Stimulated activated CD8-positive, alpha-beta memory T cell treated with anti-CD3 and anti-CD28 coated beads, Interleukin-7, amount 100 ng/mL, for 1 hour (primary cell): Measurements from ENCODE around the gene FAAH2.
"Not testable (repeated sequence)": the region's sequence is repeated elsewhere in the genome, so short reads cannot be mapped to it uniquely, and the experiment has no call there.

ENCODE experiments used
- DNase-seq, 2 donors: peaks; one replicate each; pipeline ENCODE4 v3.0.0-alpha.2; 2020; ENCODE audit warnings: low read depth in 2 of 2

Gene FAAH2

DNA sequence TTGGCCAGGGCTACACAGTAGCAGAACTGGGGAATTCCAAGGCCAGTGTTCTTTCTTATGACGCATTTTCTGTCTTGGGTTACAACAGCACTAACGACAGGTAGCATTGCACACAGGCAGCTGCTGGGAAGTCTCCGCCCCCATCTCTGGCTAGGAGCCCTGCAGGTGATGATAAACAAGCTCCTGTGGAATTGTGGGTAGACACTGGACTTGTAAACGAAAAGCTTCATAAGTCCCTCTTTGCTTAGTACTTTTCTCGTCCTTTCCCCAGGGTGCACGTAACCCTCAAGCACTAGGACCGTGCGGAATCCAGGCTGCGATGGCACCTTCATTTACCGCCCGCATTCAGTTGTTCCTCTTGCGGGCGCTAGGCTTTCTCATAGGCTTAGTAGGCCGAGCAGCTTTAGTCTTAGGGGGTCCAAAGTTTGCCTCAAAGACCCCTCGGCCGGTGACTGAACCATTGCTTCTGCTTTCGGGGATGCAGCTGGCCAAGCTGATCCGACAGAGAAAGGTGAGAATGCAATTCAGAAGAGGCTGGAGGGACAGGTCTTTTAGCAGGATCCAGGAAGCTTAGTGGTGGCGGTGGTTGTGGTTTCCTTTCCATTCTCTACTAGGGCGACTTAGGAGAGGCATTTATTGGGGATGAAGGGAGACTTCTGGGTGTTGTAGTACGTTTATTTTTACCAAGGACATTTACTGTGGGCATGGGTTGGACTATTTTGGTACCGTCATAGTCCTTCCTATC is at the start of gene FAAH2:
Gene FAAH2, plus strand, starts transcription at position 200 of the 745 bp plus-strand sequence. Its CDS starts 120 bp downstream, at position 320.
- peak in 1 of 2 donors; percentile 6 for DNase-seq

GRCh38 chrX:57241967-57242366 is 44.5 kb upstream of the FAAH2 start:
- DNase-seq, result no peak

DNA sequence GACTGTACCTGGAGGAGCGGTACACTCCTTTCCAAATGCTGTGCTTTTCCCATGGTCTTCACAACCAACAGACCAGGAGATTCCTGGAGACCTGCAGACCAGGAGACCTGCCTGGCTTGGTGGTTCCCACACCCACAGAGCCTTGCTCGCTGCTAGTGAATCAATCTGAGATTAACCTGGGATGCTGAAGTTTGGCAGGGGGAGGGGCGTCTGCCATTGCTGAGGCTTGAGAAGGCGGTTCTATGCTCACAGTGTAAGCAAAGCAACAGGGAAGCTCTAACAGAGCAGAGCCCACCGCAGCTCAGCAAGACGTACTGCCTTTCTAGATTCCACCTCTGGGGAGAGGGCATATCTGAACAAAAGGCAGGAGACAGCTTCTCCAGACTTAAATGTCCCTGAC is 34.5 kb upstream of the FAAH2 start:
- no peak for DNase-seq

DNA sequence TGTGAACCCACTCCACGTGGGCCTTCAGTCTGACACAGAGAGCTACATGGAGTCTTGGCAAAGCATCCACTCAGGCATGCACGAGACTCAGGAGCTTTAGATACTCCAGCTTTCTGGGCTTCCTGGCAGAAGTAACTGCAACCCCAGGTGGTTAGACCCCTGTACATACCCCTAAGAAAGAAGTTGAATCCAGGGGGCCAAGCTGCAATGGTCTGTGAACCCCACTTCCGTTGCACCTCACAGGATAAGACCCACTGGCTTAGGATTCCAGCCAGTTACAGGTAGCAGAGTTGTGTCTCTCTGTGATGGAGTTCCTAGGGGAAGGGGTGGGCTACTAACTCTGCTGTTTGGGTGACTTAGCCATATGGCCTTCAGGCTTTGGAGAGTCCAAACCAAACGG is 21.4 kb upstream of the FAAH2 start:
- no peak for DNase-seq

DNA sequence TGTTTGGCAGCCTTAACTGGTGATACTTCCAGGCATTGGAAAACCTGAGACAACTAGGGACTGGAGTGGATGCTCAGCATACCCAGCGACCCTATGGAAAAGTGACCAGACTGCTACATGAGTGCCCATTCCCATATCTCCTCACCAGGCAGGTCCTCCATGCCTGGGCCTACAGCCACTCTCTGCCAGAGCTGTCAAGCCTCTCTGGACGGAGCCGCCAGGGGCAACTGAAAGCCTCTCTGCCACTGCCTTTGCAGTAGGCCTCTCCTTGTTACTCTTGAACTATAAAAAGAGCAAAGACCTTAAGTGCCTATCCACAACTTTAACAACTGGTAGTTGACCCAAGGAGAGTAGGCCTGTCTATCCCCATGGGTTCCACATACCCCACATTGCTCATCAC is 20.2 kb upstream of the FAAH2 start:
- no peak for DNase-seq

DNA sequence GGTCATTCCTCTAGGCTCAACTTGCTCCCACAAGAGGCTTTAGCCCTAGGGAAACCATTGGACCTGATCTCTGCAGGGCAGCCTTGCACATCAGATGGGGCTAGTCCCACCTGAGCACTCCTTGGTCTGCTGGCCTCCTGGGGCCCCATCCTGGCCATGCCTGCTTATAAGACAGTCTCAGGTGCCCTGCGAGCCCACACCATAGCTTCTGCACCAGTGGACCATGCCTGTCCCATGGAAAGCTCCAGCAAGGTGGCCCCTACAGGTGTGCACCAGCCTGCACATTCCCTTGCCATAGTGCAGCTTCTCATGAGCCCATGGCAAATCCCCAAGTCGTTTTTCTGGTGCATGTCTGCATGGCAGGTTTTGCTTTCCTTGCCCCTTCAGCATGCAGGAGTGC is 19.6 kb upstream of the FAAH2 start:
- no peak for DNase-seq

GRCh38 chrX:57267308-57267707 is 19.2 kb upstream of the FAAH2 start:
- no peak for DNase-seq

DNA sequence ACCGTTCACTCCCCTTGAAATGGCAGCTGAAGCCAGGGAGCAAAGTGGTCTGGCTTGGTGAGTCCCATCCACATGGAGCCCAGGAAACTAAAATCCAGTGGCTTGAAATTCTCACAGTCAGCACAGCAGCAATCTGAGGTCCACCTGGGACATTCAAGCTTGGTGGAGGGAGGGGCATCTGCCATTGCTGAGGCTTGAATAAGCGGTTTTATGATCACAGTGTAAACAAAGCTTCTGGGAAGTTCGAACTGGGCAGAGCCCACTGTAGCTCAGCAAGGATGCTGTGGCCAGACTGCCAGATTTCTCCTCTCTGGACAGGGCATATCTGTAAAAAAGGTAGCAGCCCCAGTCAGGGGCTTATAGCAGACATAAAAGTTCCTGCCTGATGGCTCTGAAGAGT is 15.5 kb upstream of the FAAH2 start:
- DNase-seq, result no peak

GRCh38 chrX:57282568-57282967 is 3.9 kb upstream of the FAAH2 start:
- no peak for DNase-seq

DNA sequence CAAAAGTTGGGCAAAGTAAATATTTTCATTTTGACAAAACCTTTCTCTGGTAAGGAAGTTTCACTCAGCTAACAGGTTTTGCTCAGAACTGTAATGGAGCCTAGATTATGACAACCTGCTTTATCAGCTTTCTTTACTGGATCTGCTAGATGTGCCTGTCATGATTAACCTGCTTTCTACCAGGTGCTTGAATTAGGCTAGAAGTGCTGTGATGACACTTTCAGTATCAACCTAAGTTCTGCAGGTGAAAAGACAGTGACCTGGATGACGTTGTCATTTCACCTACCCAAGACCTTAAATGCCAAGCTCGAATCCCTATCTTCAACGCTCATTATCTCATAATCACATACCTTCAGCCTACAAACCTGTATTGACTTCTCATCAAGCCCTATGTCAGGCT is 1.5 kb upstream of the FAAH2 start:
- no peak for DNase-seq

- no peak for DNase-seq
Measured at GRCh38 chrX:57289089-57289488, 2.6 kb downstream of the FAAH2 start.

DNA sequence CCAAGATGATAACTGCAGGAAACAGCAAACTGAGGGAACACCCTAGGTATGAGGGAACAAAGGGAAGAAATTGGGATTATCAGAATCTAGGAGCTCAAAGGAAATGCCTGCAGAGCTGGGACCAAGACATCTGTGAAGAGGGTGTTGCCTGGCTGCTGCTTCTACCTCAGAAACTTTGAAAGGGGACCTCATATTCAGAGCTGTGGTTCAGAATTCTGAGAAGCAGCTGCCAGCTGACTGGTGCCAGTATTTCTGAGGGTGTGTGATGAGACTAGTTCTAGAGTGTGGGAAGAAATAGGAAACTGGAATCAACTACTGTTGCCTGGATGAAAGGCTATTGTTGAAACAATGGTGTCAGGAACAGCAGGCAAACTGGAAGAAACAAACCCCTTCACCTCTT is 8.5 kb downstream of the FAAH2 start:
- DNase-seq, result no peak

DNA sequence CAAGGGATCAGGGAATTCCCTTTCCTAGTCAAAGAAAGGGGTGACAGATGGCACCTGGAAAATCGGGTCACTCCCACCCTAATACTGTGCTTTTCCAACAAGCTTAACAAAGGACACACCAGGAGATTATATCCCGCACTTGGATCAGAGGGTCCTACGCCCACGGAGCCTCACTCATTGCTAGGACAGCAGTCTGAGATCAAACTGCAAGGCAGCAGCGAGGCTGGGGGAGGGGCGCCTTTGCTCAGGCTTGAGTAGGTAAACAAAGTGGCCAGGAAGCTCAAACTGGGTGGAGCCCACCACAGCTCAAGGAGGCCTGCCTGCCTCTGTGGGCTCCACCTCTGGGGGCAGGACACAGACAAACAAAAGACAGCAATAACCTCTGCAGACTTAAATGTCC is 9.2 kb downstream of the FAAH2 start:
- DNase-seq, result not testable (repeated sequence)

DNA sequence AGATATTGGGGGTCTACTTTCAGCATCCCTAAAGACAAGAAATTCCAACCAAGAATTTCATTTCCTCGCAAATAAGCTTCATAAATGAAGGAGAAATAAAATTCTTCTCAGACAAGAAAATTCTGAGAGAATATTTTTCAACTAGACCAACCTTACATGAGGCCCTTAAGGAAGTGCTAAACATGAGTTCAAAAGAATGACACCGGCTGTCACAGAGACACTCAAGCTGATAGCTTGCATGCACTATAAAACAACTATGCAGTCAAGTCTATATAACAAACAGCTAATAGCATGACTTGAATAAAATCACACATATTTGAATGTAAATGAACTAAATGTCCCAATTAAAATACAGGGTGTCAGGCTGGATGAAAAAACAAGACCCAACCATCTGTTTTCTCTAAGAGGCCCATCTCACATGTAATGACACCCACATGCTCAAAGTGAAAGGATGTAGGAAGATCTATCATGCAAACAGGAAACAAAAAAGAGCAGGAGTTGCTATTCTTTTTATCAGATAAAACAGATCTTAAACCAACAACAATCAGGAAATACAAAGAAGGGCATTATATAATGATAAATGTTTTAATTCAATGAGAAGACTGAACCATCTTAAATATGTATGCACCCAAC is 27.2 kb downstream of the FAAH2 start:
- DNase-seq, result no peak

GRCh38 chrX:57329008-57329407 is 42.5 kb downstream of the FAAH2 start:
- DNase-seq, result no peak

DNA sequence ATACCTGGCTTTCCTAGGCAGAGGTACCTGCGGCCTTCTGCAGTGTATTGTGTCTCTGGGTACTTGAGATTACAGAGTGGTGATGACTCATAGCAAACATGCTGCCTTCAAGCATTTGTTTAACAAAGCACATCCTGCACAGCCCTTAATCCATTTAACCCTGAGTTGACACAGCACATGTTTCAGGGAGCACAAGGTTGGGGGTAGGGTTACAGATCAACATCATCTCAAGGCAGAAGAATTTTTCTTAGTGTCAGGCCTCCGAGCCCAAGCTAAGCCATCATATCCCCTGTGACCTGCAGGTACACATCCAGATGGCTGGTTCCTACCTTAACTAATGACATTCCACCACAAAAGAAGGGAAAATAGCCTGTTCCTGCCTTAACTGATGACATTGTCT is 49.3 kb downstream of the FAAH2 start:
- not testable (repeated sequence) for DNase-seq

- no peak for DNase-seq
Measured at GRCh38 chrX:57353472-57354132, 67.1 kb downstream of the FAAH2 start.

DNA sequence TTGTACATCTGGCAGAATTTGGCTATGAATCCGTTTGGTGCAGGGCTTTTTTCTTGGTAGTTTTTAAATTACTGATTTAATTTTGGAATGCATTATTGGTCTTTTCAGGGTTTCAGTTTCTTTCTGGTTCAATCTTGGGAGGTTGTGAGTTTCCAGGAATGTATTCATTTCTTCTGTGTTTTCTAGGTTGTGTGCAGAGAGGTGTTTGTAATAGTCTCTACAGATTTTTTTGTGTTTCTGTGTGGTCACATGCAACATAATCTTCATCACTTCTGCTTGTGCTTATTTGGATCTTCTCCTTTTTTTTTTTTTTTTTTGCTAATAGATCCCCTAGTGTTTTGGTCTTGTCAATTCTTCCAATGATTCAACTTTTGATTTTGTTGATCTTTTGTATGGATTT is 77.6 kb downstream of the FAAH2 start:
- DNase-seq, result no peak

- DNase-seq, result no peak
Measured at GRCh38 chrX:57366430-57366829, 79.9 kb downstream of the FAAH2 start.

DNA sequence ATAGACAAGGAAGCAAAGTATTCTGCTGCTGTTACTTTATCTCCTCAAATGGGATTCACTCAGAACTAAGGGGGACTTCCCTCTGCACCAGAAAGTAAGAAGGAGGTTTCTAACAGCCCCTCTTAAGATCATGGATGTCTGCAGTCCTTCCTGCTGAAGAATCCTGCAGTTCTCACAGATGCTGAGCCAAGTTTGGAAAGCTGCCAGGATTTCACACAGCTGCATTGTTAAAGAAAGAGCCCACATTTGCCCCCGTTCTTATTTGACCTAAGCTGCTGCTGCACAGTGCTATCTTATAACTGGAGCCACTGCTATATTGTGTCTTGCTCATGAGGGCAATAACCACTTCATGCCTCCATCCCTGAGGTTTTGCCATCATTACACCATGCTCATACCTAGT is 81.1 kb downstream of the FAAH2 start:
- no peak for DNase-seq

GRCh38 chrX:57368158-57368557 is 81.7 kb downstream of the FAAH2 start:
- DNase-seq, result no peak

DNA sequence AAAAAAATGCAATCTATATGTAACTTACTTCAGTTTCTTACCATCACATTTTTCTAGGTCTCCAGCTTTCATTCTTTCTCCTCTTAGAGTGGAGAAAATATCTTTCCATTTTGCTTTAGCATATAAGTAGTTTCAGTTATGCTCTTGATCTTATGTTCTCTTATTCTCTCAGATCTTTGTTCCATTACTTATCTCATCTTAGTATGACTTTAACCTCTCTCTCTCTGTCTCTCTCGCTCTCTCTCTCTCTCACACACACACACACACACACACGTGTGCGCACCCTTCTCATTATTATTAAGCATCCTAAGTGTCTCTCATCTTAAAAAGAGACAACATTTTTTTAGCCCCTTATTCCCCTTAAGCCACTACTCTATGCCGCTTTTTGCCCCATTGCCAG is 92.8 kb downstream of the FAAH2 start:
- no peak for DNase-seq
